Brain pericyte (primary cell): ENCODE data around the gene CLEC4M.
A peak's percentile ranks its signal among the peaks of the same experiment; 100 is the strongest.
"Not testable (repeated sequence)": the region's sequence is repeated elsewhere in the genome, so short reads cannot be mapped to it uniquely, and the experiment has no call there.

Source experiments
- DNase-seq: peaks from one replicate; pipeline ENCODE4 v3.0.0-alpha.2; 2012; ENCODE audit warnings: low read depth, low spot score

Gene CLEC4M

DNA sequence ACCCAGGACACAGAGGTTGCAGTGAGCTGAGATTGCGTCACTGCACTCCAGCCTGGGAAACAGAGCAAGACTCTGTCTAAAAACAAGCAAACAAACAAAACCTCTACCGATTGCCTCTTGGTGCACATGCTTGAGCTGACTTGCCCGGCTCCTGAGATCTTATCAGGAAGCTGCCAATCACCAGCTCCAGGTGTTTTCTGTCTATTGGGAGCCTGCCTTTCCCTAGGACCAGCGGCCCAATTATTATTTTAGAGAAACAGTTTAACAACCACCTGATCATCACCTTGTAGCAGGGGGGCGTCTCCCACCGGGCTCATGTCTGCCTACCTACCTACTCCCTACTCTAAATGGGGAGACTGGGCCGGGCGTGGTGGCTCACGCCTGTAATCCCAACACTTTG is 10.8 kb downstream of the CLEC4M start:
- DNase-seq = no peak

DNA sequence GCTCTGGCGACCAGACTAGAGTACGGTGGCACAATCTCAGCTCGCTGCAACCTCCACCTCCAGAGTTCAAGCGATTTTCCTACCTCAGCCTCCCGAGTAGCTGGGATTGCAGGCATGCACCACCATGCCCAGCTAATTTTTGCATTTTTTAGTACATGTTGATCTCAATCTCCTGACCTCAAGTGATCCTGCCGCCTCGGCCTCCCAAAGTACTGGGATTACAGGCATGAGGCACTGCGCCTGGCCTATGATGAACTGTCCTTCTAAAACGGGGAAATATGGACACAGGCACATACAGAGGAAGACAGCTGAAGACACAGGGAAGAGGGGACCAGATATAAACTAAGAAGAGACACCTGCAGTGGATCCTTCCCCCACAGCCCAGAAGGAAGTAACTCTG is 12.7 kb downstream of the CLEC4M start:
- no peak for DNase-seq

DNA sequence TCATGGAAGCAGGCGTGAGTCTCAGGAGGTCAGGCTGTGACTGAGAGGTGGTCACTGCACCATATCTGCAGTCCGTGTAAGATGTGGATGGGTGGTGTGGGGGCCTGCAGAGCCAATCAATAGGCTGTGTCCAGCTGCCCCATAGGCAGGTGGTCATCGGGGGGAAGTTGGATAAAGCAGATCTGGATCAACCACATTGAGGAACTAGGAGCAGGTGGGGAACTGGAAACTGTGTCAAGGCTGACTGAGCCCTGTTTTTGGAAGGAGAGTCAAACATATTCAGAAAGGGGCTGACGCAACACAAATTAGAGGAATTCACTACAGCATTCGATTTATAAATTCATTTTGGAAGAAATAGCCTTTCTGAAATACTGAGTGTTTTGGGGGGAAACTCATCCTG is 15.0 kb downstream of the CLEC4M start:
- no peak for DNase-seq

DNA sequence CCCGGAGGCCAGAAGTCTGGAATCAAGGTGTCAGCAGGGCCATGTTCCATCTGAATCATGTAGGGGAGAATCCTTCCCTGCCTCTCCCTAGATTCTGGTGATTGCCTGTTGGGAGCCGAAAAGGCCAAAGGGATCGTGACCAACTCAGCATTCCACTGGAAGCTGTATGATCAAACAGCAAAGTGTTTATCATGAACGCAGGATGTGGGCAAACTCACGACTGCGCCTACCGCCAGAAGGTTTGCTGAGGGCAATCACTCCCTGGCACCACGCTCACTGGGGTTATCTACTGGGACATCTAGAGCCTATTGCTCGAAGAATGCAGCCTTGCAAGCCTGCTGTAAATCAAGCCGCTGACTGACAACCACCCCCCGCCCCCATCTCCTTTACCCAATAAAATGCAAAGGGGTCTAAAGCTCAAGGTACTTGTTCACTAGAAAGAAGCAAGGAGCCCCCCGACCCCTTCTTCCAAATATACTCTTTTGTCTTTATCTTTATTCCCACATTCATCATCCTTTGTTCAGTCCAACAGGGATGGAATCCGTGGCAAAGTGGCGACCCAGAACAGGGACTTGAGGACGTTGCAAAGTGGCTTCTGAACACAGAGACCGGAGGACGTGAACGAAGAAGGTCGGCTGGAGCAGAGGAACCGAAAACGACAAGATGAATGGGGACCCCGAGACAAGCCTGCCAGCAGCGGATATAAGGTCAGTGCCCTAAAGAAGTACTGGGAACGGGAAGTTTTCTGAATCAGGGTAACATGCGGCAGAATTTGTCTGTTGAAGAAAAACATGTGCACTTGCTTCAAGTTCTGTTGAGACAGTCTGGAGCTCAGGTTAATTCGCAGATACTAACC is 16.8 kb downstream of the CLEC4M start:
- DNase-seq = no peak

DNA sequence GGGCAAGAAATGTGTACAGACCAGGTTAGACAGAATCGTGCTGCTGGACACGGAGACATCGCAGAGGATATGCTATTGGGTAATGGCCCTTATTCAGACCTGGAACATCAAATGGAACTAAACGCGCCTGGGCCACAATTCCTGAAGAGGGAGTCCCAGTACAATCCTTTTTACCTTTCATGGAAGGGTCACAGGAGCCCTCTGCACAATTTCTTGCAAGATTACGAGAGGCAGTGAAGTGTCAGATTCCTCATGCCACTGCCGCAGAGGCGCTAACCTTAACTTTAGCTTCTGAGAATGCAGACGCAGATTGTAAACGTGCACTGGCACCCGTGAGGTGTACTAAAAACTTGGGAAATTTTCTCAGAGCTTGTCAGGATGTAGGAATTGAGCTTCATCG is 18.1 kb downstream of the CLEC4M start:
- no peak for DNase-seq

DNA sequence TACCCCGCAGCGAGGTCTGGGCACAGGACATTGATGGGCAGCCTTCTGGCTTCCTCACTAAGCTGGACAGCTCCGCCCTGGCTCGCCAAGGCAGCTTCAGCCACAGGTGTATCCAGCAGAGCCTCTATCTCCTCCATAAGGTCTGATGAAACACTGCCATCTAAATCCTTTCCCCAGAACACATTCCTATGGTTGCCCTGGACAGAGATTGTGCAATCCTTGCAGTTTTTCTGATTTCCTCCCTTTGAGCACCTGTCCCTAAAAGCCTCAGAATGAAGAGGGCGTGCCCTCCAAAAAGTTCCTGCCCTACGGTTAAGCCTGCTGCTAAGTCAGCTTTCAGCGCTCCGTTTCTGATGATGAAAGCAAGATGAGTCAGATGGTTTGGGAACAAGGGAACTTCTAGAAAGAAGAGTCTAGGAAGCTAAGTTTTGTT is 21.0 kb downstream of the CLEC4M start:
- no peak for DNase-seq

DNA sequence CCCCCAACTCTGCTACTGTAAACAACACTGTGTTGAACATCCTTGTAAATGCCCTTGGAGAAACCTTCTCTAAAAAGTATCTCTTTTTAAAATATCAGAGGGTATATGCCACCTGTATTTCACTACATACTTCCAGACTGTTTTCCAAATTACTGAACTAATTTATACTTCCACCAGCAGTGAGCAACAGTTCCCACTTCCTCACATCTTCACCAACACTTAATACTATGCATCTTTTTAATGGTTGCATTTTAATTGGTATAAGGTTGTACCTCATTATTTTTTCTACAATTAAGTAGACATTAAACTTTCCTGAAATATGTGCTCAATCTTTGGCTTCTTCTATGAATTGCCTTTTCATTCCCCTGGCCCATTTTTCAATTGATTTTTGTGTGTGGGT is 21.8 kb downstream of the CLEC4M start:
- DNase-seq = no peak

DNA sequence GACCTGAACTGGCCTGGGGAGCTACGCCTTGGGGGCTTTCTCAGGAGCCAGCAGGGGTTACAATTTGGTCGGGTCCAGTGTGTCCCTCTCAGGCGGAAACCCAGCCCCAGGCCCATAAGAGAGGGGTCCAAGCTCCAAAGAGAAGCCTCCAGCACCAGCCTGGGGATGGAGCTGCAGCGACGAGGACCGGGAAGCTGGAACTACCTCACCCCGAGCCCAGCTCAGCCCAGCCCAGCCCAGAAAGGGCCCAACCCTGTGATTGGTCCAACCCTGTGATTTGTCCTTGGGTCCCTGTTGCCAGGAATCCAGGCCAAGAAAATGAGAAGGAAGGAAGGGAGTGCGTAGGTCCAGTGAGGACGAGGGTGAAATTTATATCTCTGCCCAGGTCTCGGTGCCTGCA is 24.1 kb downstream of the CLEC4M start:
- no peak for DNase-seq

DNA sequence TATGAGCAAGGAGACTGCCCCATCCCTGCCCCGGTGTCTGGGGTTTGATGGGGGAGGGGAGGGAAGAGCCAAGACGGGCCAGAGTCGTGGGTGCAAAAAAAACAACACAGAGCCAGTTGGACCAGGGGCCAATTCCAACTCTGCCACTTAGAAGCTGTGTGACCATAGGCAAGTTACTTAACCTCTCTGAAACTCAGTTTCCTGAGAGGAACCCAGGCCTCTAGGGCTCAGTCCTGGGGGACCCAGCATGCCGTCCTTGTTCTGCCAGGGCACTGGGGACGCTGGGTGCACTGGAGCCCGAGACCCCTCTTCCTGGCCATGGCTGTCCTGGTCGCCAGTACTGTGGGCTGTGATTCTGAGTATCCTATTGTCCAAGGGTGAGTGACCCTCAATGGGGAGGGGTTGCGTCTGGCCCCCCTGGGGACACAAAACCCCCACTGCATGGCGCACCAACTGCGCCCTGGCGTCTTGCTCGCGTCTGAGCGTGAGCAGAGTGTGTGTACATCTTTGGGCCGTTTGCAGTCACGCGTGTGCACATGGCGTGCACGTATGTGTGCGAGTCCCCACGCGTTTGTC is 24.6 kb downstream of the CLEC4M start:
- no peak for DNase-seq

DNA sequence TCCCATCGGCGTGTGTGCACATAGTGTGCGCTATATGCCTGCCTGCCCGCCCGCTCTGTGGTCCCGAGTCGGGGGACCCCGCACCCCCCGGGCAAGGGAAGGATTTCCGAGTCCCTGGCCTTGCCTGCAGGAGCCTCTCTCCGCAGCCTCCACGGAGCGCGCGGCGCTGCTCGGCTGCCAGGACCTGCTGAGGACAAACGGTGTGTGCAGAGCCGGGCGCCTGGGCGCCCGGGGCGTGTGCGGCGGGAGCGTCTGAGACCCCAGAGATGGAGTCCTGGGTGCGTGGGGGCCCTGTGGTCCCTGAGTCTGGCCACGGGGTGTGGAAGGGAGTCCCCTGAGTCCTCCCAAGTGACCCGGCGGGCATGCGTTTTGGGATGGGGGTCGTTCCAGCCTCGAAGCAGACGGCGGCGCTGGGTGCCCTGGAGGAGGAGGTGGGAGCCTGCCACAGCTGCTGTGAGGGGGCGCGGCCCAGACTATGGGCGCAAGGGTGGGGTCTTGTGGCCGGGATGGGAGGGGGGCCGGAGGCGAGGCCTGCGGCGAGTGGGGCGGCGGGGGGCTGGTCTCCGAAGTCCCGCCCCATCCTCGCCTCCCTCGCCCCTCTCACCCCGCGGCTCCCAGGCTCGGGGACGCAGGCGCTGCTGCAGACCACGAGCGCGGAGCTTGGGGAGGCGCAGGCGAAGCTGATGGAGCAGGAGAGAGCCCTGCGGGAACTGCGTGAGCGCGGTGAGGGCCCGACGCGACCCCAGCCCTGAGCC is 25.3 kb downstream of the CLEC4M start:
- DNase-seq = no peak

DNA sequence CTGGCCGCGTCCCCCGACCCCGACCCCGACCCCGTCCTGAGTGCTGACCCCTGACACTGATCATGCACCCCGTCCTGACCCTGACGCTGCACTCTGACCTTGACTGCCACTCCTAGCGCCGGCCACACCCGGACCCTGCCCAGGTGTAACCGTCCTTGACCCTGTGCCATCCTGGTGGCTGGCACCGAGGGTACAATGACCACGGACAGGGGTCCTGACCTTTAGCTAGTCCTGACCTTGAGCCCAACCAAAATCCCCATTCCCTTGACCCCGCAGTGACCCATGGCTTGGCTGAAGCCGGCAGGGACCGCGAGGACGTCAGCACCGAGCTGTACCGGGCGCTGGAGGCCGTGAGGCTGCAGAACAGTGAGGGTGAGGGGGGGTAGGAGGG is 25.9 kb downstream of the CLEC4M start:
- no peak for DNase-seq

DNA sequence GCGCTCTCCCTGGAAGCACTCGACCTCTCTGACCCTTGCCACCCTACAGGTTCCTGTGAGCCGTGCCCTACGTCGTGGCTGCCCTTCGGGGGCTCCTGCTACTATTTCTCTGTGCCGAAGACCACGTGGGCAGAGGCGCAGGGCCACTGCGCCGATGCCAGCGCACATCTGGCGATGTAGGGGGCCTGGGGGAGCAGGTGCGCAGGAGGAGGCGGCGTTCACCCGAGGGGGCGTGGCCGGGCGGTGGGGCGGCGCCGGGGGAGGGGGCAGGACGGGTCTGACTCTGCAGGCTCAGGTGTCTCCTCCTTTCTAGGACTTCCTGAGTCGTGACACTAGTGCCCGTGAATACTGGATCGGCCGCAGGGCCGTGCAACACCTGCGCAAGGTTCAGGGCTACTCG is 26.4 kb downstream of the CLEC4M start:
- DNase-seq = no peak

DNA sequence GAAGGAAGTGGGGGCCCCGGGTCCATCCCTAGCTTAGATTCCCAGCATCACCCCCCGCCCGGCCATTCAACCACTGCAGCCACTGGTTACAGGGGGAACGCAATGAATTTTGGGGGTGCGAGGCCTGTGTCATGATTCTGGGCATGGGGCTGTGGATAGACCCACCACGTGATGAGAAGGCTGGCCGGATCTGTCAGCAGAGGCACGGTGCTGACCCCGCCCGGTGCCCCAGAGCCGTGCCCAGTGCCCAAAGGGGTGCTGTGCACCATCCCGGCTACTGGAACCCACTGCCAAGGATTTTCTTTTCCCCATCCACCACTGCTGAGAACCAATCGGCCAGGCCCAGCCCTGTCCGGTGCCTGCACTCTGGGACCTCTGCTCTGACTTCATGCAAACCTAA is 27.4 kb downstream of the CLEC4M start:
- no peak for DNase-seq

DNA sequence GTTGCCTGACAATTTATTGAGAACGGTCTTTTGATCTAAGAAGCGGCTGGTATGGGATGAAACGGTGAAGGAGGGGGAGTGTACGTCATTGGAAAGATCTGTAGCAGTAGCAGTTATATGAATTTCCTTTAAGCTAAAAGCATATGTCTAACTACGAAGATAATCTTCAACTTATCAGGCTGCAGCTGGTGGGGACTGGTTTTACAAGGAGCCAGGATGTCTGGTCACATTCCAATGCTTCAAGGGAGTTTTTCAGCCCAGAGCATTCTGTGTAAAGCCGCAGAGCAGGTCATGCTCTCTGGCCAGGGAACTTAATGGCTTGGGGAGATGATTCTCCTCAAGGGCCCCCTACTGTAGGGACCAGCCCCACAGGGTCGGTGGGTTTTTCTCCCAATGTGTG is 29.2 kb downstream of the CLEC4M start:
- DNase-seq = no peak

DNA sequence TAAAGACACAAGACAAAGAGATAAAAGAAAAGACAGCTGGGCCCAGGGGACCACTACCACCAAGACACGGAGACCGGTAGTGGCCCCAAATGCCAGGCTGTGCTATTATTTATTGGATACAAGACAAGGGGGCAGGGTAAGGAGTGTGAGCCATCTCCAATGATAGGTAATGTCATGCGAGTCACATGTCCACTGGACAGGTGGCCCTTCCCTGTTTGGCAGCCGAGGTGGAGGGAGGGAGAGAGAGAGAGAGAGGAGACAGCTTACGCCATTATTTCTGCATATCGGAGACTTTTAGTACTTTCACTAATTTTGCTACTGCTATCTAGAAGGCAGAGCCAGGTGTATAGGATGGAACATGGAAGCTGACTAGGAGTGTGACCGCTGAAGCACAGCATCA is 29.7 kb downstream of the CLEC4M start:
- DNase-seq = not testable (repeated sequence)

DNA sequence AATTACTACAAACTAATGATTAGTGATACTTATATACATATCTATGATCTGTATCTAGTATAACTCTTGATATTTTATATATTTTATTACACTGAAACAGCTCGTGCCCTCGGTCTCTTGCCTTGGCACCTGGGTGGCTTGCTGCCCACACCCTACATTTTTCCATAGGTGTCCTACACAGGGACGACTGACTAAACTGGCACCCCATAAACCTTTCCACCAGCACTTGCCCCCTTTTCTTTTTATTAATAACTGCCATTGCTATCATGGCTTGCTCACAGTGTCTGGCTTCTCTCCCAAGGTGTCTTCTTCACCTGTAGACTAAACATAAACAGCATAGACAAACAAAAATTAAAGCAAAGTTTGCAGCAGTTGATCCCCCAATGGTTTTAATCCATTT is 30.4 kb downstream of the CLEC4M start:
- DNase-seq = no peak

DNA sequence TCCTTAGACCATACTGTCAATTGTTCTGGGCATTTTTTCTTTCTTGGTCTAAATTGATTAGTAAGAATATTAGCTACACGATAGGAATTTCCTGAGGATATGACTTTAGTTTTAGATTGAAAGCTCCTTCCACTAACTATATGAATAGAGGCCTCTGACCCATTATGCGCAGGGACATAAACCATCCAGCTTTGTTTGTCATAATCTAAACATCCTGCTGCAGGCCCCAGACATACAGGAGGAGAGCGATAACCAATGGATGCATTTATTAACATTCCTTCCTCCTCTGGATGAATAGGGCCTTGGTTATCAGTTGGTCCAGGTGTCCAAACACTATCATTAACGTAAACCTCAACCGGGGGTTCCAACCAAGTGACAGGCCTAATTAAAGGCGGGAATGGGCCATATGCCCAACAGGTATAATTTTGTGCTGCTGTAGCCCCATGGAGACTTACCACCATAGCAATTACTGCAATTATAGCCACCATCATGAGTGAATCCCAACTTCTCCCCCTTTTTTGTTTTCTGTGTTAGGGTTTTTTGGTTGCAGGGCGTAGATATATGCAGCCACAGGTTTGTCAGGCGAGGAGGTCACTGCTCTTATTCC is 32.6 kb downstream of the CLEC4M start:
- no peak for DNase-seq

DNA sequence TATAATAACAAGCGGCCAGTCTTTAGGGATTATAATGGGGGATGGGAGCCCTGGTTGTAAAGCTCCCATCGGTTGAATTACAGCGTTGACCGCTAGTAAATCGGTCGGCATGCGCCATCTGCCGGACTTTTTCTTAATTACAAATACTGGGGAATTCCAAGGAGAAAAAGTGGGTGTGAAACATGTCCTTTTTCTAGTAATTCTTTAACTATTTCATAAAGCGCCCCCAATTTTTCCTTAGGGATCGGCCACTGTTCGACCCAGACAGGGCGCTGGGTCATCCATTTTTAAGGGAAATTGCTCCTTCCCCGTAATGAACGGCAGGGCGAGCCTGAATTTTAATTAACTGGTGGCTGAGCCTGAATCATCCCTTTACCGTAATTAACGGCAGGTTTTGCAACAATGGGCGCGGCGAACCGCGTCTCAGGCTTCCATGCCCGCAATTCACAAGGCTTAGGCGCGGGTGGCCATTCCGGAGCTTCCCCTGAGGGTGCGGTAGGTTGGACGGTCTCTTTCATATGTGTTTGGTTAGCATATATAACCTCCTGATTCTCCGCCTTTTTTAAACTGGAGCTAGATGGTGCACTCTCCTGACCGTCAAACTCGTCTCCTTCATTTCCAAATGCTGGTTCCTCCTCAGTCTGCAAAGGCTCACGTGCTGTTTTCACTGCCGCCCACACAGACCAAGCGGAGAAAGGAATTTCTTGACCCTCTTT is 36.8 kb downstream of the CLEC4M start:
- DNase-seq = peak; percentile 13

DNA sequence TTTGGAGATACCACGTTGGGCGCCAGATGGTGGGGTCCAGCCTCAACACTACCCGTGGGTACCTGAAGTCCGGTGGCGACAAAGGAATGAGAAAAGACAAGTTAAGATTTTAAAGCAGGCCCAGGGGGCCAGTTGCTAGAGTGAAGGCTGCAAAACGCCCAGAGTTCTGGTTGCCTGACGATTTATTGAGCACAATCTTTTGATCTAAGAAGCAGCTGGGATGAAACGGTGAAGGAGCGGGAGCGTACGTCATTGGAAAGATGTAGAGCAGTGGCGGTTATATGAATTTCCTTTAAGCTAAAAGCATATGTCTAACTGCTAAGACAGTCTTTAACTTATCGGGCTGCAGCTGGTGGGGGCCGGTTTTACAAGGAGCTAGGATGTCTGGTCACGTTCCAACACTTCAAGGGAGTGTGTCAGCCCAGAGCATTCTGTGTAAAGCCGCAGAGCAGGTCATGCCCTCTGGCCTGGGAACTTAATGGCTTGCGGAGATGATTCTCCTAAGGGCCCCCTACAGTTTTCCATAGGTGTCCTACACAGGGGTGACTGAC is 38.1 kb downstream of the CLEC4M start:
- DNase-seq = no peak

DNA sequence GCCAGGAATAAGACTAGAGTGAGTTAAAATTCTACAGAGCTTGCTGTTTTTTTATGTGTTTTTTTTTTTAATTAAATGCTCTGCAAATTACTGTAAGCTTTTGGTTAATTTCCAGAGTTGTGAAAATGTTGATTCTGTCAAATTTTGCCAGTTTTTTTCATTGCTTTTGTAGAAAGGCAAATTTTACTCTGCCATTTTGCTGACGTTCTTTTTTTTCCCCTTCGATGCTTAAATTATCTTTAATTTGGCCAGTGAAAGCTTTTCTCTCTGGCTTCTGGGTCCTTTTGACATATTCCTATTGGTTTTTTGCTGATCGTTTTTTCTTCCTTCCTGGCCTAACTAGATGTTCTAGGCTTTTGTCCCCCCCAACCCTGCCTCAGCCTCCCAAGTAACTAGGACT is 43.2 kb downstream of the CLEC4M start:
- no peak for DNase-seq

DNA sequence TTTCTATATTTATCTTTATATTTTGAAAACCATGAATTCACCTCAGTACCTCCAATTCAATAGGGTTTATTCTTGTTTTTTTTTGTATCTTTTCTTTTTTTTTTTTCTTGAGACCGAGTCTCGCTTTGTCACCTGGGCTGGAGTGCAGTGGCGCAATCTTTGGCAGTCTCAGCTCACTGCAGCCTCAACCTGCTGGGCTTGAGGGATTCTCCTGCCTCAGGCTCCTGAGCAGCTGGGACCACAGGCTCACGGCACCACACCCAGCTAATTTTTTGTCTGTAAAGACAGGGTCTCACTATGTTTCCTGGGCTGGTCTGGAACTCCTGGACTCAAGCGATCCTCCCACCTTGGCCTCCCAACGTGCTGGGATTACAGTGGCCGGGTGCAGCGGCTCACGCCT is 43.8 kb downstream of the CLEC4M start:
- DNase-seq = no peak
